GM19023 (cell line): ENCODE measurements around the gene FUBP1.
"Not testable (repeated sequence)": the region's sequence is repeated elsewhere in the genome, so short reads cannot be mapped to it uniquely, and the experiment has no call there.

ENCODE experiments used
- ATAC-seq: cut with Tn5 transposase; IDR thresholded peaks from one replicate; pipeline ENCODE4 v1.9.1; 2021; ENCODE audit warnings: mild to moderate bottlenecking, moderate library complexity; ENCODE audit not compliant: unreplicated experiment

FUBP1 gene

DNA sequence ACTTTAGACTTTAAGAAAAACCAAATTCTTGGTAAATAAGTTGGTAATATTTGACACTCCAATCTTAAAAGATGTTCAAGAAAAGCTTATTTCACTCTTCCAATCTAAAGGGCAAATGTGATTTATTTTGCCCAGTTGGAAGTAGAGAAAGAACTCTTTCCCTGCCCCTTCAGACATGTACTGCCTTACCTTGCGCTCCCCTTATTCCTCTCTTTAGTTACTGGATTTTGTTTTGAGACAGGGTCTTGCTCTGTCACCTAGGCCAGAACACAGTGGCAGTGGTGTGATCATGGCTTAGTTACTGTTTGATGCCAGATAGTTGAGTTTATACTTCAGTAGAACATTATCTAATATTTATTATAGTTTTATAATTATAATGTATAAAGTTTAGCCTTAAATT lies 27.5 kb downstream of the FUBP1 start:
- ATAC-seq = no peak

DNA sequence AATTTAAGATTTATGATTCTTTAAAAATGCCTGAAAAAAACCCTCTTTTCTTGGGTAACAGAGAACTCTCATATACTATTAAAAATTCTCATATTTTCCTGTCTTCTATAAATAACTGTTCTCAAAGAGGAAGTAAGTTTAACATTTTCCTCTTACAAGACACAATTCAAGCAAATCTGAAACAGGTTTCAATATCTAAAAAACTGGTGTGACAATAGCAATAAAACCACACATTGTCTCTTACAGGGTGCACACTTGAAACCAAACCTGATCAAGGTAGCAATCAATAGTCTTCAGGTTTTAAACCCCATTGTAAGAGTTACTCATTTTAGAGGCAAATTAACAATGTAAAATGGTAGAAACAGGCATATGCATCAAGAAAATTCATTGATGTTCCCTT lies 28.0 kb downstream of the FUBP1 start:
- ATAC-seq = no peak

DNA sequence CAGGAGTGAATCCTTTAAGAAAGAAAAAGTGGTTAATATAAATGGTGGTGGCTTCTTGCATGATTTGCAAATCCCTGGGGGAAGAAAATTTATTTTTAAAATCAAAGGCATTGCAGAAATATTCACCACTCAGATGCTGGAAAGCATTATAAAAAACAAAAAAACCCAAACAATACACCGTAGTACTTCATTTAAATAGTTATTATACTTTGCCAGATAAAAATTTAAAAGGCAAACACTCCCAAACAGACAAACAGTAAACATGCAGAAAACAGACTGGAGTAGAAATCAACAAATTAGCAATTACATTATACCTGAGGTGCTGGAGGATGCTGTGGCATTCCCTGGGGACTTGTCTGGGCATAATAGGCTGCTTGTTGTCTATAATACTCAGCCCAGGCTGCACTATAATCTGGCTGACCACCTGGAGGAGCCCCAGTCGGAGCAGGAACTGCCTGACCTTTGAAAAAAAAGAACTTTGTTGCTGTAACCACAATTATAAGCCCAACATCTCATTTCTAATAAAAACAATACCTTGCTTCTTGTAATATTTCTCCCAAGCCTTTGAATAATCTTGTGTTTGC lies 29.9 kb downstream of the FUBP1 start:
- ATAC-seq = no peak

DNA sequence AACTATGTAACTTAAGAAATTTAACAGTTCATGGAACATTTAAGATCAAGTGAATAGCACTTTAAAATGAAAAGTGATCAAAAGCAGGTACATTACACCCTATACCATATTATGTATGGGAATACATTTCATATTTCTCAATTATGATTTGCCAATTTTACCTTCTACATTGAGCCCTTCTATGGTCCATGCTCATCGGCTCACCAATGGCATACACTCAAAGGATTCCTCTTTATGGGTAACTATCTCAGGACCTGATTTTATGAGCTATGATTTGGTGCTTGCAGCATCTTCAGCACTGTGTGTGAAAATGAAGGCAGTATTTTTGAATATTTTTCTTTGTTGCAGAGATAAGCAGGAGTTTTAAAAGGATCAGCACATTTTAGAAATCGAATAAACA lies 33.5 kb downstream of the FUBP1 start:
- no peak for ATAC-seq

DNA sequence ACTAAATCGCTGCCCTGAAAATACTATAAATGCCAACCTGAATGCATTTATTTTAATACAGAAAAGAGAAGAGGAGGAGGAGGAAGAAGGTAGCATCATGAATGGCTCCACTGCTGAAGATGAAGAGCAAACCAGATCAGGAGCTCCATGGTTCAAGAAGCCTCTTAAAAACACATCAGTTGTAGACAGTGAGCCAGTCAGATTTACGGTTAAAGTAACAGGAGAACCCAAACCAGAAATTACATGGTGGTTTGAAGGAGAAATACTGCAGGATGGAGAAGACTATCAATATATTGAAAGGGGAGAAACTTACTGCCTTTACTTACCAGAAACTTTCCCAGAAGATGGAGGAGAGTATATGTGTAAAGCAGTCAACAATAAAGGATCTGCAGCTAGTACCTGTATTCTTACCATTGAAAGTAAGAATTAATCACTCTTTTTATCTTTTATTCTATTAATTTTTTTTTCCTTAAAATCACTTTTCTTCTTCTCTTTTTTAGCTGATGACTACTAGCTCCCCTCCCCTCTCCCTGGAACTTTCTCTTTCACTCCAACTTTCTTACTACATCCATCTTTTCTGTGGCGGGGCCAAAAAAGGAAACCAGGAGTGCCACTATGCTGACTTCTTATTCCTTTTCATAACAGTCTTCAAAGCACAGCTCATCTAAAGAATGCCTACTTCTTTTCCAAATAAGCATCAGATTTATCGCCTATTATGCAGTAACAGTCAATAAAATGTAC lies 36.3 kb downstream of the FUBP1 start:
- ATAC-seq = no peak

DNA sequence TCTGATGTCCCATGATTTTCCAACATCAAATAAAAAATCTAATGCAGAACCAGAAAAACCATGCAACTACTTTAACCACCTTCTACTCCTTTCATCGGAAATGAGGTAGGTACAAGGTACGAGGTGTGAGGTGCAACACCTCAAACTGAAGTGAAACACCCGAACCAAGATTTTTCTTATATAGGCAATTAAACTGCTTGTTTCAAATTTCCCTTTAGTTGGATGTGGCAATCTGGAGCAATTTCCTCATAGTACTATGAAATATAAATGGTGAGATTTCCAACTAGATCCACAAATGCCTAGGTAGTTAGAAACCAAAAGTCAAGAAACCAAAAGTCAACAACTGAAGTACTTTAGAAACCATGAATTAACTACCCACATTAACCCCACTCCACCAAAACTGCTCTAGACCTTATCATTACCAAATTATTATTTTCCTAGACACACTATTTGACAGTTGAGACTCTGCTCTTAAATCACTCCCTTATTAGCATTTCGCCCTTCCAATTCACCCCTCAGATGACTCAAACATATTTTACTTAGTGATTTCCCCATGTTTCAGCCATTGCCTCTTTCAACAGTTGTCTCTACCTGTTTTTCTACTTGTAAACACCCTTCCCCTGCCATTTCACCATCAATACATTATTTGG lies 37.8 kb downstream of the FUBP1 start:
- no peak for ATAC-seq

DNA sequence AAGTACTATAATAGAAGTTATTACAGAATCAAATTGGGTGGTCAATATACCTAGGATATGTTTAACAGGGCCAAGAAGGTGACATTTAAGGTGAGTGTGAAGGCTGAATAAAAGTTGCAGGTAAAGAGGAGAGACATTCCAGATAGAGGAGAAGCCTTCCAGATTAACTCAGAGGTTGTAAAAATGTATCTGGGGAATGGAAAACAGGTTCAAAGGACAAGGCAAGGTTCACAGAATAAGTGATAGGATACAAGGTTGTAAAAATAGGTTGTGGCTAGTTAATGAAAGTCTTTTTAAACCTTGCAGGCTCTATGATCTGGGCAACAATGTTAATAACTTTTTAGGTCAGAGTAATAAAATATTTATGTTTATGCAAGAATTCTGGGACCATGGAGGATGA lies 40.2 kb downstream of the FUBP1 start:
- ATAC-seq = no peak

DNA sequence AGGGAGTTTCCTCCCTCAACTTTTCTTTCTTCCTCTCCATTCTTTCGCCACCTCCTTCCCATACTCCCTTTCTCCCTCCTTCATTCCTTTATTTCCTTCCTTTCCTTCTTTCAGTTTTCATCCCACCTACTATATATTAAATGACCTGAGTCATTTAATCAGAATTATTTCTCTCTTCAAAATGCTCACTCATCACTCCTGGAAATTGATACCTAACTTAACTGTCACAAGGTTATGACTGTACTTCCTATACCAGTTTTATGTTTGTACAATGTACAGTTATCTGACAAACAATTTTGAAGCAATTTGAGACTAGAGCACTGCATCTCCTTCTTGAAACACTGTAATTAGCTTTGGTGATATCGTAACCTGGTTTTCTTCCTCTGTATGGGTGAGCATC lies 49.1 kb downstream of the FUBP1 start:
- ATAC-seq = no peak

DNA sequence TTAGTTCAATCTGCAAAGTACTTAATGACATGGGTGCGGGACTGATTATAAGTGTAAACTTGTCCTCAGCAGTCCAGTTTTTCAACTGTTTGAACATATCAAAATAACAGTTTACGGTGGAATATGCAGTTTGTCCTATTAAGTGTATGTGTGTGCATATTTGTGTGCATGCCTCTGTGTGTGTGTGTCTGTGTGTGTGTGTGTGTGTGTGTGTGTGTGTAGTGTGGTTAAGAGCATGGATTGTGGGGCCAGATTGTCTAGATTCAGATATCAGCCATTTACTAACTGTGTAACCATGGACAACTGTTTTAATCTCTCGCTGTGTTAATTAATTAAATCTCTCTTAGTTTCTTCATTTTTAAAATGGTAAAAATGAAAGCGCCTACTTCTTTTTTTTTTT lies 51.5 kb downstream of the FUBP1 start:
- ATAC-seq = no peak

DNA sequence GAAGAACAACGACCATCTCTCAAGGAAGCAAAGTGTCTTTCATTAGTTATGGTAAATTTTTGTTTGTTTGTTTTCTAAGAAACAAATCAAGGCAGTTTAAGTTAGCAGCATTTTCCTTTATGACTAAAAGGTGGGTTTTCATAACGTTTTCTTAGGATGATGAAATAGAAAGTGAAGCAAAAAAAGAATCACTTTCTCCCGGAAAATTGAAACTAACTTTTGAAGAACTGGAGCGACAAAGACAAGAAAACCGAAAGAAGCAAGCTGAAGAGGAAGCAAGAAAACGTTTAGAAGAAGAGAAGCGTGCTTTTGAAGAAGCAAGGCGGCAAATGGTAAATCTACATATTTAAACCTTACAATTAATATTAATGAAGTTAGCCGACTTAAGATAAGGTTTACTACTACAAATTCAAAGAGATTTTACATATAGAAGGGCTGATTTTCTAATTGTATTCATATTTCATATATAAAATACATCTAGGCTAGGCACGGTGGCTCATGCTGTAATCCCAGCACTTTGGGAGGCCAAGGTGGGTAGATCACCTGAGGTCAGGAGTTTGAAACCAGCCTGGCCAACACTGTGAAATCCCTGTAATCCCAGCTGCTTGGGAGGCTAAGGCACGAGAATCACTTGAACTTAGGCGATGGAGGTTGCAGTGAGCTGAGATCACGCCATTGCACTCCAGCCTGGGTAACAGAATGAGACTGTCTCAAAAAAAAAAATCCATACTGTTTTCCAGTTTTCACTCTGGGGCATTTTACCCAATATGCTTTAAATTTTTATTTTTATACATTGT lies 52.1 kb downstream of the FUBP1 start:
- no peak for ATAC-seq

DNA sequence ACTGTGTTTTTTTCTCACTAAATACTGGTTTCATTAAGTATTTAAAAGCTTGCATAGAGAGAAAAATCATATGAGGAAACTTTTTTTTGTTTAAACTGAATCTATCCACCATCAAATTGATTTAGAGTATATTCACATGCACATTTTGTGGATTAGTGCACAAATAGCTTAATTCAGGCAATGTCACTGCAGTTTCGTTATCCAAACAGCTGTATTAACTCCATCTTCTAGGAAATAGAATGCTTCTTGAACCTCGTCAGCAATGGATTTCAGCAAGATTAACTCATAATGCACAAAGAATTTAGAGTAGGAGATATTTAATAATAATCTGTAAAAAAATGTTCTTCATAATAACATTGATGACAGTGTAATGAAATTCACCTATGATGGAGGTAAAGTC lies 52.9 kb downstream of the FUBP1 start:
- ATAC-seq = no peak

DNA sequence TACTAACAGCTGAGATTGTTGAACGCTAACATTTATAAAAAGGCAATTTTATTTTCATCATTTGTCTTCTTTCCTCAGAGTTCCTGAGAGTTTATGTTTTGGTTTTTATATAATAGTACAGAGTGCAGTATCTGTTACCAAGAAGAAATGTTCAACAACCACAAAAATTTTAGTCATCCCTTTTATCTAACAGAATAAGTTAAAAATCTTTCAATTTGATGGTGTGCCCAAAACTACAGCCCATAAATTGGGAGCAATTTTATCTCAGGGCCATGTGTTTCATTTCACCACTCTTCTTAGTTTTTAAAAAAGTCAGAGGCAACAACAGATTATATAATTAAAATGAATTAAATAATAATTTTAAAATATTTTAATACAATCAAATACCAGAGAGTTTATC lies 53.4 kb downstream of the FUBP1 start:
- no peak for ATAC-seq

DNA sequence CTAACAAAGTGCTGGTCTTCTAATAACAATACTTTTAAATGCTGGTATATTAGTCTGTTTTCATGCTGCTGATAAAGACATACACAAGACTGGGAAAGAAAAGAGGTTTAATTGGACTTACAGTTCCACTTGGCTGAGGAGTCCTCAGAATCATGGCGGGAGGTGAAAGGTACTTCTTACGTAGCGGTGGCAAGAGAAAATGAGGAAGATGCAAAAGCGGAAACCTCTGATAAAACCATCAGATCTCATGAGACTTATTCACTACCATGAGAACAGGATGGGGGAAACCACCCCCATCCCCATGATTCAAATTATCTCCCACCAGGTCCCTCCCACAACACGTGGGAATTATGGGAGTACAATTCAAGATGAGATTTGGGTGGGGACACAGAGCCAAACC lies 60.0 kb downstream of the FUBP1 start:
- not testable (repeated sequence) for ATAC-seq

DNA sequence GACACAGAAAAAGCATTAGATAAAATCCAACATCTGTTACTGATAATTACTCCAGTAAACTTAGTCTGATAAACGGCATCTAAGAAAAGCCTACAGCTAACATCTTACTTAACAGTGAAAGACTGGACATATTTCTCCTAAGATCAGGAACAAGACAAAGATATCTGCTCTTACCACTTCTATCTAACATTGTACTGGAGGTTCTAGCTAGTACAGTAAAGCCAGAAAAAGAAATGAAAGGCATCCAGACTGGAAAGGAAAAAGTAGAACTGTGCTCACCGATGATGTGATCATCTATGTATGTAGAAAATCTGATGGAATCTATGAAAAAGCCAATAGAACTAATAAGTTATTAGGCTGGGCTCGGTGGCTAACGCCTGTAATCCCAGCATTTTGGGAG lies 68.8 kb downstream of the FUBP1 start:
- ATAC-seq = no peak

DNA sequence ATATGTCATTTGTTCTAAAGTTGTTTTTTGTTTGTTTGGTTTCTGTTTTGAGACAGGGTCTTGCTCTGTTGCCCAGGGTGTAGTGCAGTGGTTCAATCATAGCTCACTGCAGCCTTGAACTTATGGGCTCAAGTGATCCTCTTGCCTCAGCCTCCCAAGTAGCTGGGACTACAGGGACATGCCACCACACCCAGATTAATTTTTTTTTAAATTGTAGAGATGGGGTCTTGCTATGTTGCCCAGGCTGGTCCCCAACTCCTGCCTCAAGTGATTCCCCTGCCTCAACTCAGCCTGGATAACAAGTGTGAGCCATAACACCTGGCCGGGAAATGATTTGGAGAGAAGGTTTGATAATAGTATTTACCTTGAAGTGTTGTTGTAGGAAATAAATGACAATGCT lies 72.2 kb downstream of the FUBP1 start:
- ATAC-seq = no peak

DNA sequence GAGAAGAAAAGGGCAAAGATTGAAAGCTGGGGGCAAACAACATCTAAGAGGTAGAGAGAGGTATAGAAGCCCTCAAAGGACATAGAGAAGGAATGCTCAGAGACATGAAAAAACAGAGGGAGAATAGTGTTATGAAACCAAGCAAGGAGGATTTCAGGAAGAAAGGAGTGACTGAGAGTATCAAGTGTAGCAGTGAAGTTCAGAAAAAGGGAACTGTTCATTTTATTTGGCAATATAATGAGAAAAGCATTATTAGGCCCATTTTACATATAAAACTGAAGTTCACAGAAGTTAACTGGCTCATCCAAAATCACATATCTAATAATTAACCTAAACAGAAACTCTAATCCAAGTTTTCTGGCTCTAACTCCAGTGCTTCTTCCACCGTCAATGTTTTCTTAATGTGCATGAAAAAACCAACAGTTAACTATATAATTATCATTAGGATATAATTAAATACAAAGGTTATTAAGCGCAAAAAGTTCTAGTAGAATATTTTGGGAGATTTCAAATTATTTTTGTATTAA lies 72.8 kb downstream of the FUBP1 start:
- ATAC-seq = no peak

DNA sequence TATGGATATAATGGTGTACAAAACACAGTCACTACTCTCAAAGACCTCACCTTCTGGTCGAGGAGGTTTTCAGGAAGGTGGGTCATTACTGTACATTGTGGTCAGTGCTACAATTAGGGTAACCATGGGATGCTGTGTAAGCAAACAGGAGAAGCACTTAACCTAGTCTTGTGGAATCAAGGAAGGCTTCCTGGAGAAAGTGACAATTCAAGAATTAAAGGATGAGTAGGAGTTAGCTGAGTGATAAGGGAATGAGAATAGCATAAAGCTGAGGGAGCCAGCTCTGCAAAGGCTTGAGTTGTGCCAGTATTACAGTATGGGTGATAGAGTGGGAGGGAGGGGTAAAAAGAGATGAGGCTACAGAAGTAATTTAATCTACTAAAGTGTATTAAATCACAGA lies 73.3 kb downstream of the FUBP1 start:
- ATAC-seq = no peak

DNA sequence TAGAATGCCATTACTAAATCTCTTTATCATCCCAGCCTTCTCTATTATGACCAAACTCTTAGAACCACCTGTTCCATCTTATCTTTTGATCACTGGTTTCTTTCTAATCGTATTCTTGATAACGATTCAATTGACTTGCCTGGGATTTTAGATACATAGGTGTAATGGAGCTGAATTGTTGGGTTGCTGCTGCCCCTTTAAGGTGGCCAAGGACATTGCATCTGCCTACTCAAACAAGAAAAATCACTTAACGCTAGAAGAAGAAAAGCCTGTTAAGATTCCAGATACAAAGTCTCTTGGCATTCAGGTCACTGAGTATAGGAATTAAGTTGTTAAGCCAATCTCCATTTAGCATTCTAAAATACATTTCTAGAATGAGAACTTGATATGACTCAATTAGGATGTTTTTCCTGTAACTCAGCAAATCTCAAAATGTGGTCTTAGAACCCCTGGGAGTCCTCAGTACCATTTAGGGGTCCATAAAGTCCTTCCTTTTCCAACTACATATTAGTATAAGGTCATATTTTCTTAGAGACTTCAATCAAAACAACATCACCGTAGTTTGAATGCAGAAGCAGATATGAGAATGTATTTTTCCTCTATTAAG lies 78.1 kb downstream of the FUBP1 start:
- ATAC-seq = no peak

DNA sequence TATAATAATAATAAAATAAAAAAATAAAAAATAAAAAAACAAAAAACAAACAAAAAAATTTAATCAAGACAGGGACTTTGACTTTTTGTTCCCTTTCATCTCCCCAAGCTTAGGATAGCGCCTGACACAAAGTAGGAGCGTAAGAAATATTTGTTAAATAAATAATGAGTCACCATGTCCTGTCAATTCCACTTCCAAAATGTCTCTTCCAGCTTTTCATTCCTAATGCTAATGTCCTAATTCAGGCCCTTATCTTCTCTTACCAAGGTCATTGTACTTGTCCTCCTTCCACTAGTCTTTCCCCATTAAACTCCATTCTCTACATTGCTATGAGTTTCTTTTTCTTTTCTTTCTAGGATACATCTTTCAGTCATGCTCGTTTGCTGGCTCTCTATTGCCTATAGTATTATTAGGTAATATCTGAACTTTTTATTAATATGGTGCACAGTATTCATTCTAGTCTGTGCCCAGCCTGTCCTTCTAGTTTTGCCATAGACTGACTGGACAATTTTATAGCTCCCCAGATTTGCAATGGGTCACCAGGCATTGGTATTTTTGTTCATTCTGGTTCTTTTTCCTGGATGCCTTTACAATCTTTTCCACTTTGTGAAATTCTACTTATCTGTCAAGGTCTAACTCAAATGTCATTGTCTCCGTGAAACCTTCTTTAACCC lies 79.1 kb downstream of the FUBP1 start:
- no peak for ATAC-seq
